ENCODE results near the gene STK35. TPM values are rescaled to one million over a fixed set of nuclear protein-coding genes. Genes with fewer than 3 reads are reported as not detected.

The STK35 gene
- total and polyA plus RNA-seq, 7 donors = 4.8 to 16.8 (median 13.6) TPM

DNA sequence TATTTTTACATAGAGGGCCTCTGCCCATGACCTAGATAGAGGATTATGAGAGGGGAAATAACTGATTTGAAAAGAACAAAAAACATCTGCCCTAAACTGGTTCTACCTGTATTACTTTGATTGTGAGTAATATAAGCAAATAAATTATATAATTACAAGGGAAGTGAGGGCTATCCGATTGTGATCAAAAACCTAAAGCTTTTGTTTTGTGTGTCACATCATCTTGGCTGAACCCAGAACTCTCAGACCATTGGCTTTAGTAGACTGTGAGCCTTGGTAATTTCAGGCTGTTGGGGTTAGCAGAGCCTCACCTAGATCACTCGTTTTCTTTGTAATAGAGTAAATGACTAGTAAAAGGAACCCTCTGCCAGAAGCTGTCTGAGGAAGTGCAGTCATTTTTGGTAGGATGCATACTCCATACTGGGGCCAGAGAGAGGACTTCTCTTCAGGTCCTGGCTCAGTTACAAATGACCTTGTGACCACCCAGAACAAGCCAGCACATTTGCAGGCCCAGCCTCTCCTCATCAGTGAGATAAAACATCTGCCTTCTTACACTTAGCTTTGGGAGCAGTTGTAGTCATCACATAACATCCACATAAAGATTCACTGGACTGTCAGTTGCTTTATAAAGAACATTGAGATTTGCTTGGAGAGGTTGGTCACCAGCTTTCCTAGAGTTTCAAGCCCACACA, 13.5 kb downstream of the STK35 start:
- TF ChIP-seq, protein P1, sequence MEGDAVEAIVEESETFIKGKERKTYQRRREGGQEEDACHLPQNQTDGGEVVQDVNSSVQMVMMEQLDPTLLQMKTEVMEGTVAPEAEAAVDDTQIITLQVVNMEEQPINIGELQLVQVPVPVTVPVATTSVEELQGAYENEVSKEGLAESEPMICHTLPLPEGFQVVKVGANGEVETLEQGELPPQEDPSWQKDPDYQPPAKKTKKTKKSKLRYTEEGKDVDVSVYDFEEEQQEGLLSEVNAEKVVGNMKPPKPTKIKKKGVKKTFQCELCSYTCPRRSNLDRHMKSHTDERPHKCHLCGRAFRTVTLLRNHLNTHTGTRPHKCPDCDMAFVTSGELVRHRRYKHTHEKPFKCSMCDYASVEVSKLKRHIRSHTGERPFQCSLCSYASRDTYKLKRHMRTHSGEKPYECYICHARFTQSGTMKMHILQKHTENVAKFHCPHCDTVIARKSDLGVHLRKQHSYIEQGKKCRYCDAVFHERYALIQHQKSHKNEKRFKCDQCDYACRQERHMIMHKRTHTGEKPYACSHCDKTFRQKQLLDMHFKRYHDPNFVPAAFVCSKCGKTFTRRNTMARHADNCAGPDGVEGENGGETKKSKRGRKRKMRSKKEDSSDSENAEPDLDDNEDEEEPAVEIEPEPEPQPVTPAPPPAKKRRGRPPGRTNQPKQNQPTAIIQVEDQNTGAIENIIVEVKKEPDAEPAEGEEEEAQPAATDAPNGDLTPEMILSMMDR (IDR thresholded peaks at IDR 0.05) = no peak
- peak in 1 of 4 donors; percentile 27 for TF ChIP-seq EP300 (IDR thresholded peaks at IDR 0.05)
- TF ChIP-seq POLR2AphosphoS5 (IDR thresholded peaks at IDR 0.05) = peak; percentile 48 to 83 (median 80)
- TF ChIP-seq POLR2A (IDR thresholded peaks at IDR 0.05) = no peak
- H3K4me3 ChIP-seq = no peak overlapping the region
- peak; percentile 90 for DNase-seq
- 13 to 49% methylated on average over 2 of the region's 2 CpGs for WGBS, 2 donors
- peaks cover 5 to 25% (median 14%) of the 10 kb centered on the region in 4 donors for H3K36me3 ChIP-seq
- H3K27me3 ChIP-seq = no peaks in the 10 kb centered on the region
- no peaks in the 10 kb centered on the region for H3K9me3 ChIP-seq
- peaks cover 0 to 78% (median 70%) of the 10 kb centered on the region in 4 donors for H3K4me1 ChIP-seq
- H3K27ac ChIP-seq = peak overlapping the region; percentile 32 to 75 (median 69)
- intact Hi-C loops (cut with DNase I) = no loop called here

DNA sequence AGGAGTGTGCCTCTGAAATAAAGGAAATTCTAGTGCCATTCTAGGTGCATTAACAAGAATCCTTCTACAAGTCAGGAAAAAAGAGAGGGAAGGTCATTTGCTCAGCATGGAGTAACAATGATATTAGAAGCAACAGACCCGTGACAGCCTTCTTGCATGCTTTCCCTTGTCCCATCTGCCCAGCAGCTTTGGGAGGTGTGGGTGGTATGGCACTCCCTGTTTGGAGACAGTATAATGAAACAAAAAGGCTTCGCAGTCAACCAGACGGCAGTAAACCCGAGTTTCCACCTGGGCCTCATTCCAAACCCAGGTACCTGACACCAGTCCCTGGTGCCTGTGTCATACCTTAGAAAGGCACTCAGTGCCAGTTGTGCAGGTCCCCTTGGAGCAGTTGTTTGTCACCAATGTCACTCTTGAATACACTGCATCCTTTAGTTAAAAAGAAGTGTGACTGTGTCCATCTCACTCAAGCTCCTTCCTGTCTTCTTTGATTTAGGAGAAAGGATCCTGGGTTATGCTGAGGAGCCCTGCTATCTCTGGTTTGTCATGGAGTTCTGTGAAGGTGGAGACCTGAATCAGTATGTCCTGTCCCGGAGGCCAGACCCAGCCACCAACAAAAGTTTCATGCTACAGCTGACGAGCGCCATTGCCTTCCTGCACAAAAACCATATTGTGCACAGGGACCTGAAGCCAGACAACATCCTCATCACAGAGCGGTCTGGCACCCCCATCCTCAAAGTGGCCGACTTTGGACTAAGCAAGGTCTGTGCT, 14.7 kb downstream of the STK35 start:
- H3K4me1 ChIP-seq = peaks cover 0 to 76% (median 64%) of the 10 kb centered on the region in 4 donors

DNA sequence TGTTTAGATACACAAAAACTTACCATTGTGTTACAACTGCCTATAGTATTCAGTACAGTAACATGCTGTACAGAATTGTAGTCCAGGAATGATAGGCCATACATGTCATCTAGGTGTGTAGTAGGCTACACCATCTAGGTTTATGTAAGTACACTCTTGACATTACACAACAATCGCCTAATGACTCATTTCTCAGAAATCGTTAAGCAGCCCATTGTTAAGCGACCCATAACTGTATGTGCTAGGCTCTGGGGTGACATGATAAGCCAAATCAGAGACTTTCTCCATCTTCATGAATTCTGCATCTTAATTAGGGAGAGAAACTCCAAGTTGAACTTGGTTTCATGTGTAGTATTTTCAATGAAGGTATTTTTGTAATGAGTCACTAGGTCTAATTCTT, 17.2 kb downstream of the STK35 start:
- DNase-seq = no peak
- no peaks in the 10 kb centered on the region for H3K27me3 ChIP-seq
- intact Hi-C loops (cut with DNase I) = no loop called here
- H3K4me1 ChIP-seq = peaks cover 0 to 83% (median 62%) of the 10 kb centered on the region in 4 donors
- peaks cover 5 to 25% (median 14%) of the 10 kb centered on the region in 4 donors for H3K36me3 ChIP-seq
- no peak overlapping the region for H3K4me3 ChIP-seq
- H3K27ac ChIP-seq = no peak overlapping the region
- 76 to 83% methylated on average over 3 of the region's 3 CpGs for WGBS, 2 donors
- TF ChIP-seq POLR2AphosphoS5 (IDR thresholded peaks at IDR 0.05) = no peak
- TF ChIP-seq POLR2A (IDR thresholded peaks at IDR 0.05) = no peak
- TF ChIP-seq, protein P1 (IDR thresholded peaks at IDR 0.05) = no peak
- no peak for TF ChIP-seq EP300 (IDR thresholded peaks at IDR 0.05)
- no peaks in the 10 kb centered on the region for H3K9me3 ChIP-seq

More for the DNA sequence above, 14.7 kb downstream of the STK35 start:
- peaks cover 5 to 25% (median 14%) of the 10 kb centered on the region in 4 donors for H3K36me3 ChIP-seq
- no peaks in the 10 kb centered on the region for H3K27me3 ChIP-seq
- 76 to 88% methylated on average over 9 of the region's 9 CpGs for WGBS, 2 donors
- intact Hi-C loops (cut with DNase I) = no loop called here
- TF ChIP-seq POLR2A (IDR thresholded peaks at IDR 0.05) = no peak
- no peak for TF ChIP-seq EP300 (IDR thresholded peaks at IDR 0.05)
- TF ChIP-seq, protein P1 (IDR thresholded peaks at IDR 0.05) = no peak
- TF ChIP-seq POLR2AphosphoS5 (IDR thresholded peaks at IDR 0.05) = no peak
- H3K9me3 ChIP-seq = no peaks in the 10 kb centered on the region
- DNase-seq = no peak
- no peak overlapping the region for H3K4me3 ChIP-seq
- H3K27ac ChIP-seq = peak overlapping the region in 2 of 4 donors; percentile 71 to 75

DNA sequence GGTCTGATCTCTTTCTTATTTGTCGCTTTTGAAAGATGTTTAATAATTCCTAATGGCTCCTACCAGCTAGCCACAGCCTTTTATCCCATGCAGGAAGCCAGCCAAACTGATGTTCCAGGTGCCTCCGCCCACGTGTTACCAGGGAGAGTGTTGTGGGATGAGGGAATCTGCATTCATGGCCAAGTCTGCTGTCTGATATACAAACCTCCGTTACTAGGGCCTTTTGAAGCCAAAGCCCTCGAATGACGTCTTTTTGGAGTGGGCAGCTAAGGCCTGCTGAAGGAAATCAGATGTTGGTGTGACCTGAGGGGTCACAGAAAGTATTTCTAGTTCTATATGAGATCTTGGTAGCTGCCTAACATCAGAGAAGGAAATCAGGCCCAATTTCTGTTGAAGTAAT, 21.3 kb downstream of the STK35 start:
- no peak overlapping the region for H3K4me3 ChIP-seq
- H3K36me3 ChIP-seq = peaks cover 0 to 11% (median 1%) of the 10 kb centered on the region in 4 donors
- WGBS, 2 donors = 78 to 84% methylated on average over 6 of the region's 6 CpGs
- intact Hi-C loops (cut with DNase I) = no loop called here
- H3K27me3 ChIP-seq = no peaks in the 10 kb centered on the region
- peaks cover 0 to 88% (median 69%) of the 10 kb centered on the region in 4 donors for H3K4me1 ChIP-seq
- H3K27ac ChIP-seq = peak overlapping the region in 3 of 4 donors; percentile 32 to 45 (median 38)
- no peaks in the 10 kb centered on the region for H3K9me3 ChIP-seq
- no peak for DNase-seq
- no peak for TF ChIP-seq EP300 (IDR thresholded peaks at IDR 0.05)
- peak in 3 of 4 donors; percentile 27 to 44 (median 28) for TF ChIP-seq POLR2AphosphoS5 (IDR thresholded peaks at IDR 0.05)

DNA sequence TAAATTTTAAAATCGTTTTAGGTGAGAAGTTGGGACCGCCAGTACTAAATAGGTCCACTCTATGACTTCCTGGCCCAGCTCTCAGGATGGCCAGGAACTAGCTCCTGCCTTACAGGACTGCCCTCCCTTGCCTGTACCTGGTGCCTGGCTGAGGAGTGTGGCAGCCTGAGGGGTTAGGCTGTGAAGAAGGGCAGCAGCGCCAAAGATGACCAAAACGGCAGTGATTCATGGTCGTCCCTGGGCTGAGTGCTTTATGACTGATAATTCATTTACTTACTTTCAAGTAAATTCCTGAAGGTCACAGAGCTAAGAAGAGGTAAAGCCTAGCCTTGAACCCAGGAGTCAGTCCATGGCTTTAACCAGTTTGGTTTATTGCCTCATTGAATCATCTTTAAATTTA, 22.1 kb downstream of the STK35 start:
- Histone ChIP-seq H3K27ac (peak overlapping the region in 3 of 4 donors; percentile 32 to 45 (median 38)), H3K27me3 (no peaks in the 10 kb centered on the region), H3K4me1 (peaks cover 0 to 86% (median 65%) of the 10 kb centered on the region in 4 donors), H3K4me3 (no peak overlapping the region), H3K9me3 (no peaks in the 10 kb centered on the region), H3K36me3 (peaks cover 0 to 9% (median 0%) of the 10 kb centered on the region in 4 donors)
- no peak for DNase-seq
- 78 to 85% methylated on average over 5 of the region's 5 CpGs for WGBS, 2 donors
- intact Hi-C loops (cut with DNase I) = no loop called here
- TF ChIP-seq POLR2A (IDR thresholded peaks at IDR 0.05) (no peak), EP300 (IDR thresholded peaks at IDR 0.05) (no peak), POLR2AphosphoS5 (IDR thresholded peaks at IDR 0.05) (no peak)
- TF ChIP-seq, protein P1 (IDR thresholded peaks at IDR 0.05) = no peak
